ENCODE measurements around the gene PDE11A. TPM values are rescaled to one million over a fixed set of nuclear protein-coding genes. Genes with fewer than 3 reads are reported as not detected.

The PDE11A gene
- total RNA-seq, 4 donors from 2014 or later = 0.12 TPM; not detected in 3

- no peaks in the 10 kb centered on the region for H3K9me3 ChIP-seq
- H3K27me3 ChIP-seq = no peaks in the 10 kb centered on the region
- DNase-seq = no peak
- intact Hi-C loops (cut with DNase I) = no loop called here
- WGBS, 2 donors = 64 to 70% methylated on average over 3 of the region's 3 CpGs
- H3K27ac ChIP-seq = no peak overlapping the region
- H3K4me3 ChIP-seq = no peak overlapping the region
- no peaks in the 10 kb centered on the region for H3K36me3 ChIP-seq
- TF ChIP-seq POLR2A (IDR thresholded peaks at IDR 0.05) = no peak
- TF ChIP-seq, protein P1, sequence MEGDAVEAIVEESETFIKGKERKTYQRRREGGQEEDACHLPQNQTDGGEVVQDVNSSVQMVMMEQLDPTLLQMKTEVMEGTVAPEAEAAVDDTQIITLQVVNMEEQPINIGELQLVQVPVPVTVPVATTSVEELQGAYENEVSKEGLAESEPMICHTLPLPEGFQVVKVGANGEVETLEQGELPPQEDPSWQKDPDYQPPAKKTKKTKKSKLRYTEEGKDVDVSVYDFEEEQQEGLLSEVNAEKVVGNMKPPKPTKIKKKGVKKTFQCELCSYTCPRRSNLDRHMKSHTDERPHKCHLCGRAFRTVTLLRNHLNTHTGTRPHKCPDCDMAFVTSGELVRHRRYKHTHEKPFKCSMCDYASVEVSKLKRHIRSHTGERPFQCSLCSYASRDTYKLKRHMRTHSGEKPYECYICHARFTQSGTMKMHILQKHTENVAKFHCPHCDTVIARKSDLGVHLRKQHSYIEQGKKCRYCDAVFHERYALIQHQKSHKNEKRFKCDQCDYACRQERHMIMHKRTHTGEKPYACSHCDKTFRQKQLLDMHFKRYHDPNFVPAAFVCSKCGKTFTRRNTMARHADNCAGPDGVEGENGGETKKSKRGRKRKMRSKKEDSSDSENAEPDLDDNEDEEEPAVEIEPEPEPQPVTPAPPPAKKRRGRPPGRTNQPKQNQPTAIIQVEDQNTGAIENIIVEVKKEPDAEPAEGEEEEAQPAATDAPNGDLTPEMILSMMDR (IDR thresholded peaks at IDR 0.05) = peak in 2 of 6 experiments; percentile 3 to 9
- no peaks in the 10 kb centered on the region for H3K4me1 ChIP-seq
Observed at GRCh38 chr2:177717831-177718618, 354.6 kb downstream of the PDE11A start.

- H3K36me3 ChIP-seq = no peaks in the 10 kb centered on the region
- TF ChIP-seq, protein P1 (IDR thresholded peaks at IDR 0.05) = no peak
- no peak for TF ChIP-seq POLR2A (IDR thresholded peaks at IDR 0.05)
- H3K27ac ChIP-seq = no peak overlapping the region
- intact Hi-C loops (cut with DNase I) = no loop called here
- no peak overlapping the region for H3K4me3 ChIP-seq
- no peaks in the 10 kb centered on the region for H3K9me3 ChIP-seq
- DNase-seq = no peak
- no peaks in the 10 kb centered on the region for H3K27me3 ChIP-seq
- H3K4me1 ChIP-seq = no peaks in the 10 kb centered on the region
- WGBS, 2 donors = 88 to 100% methylated on average over 1 of the region's 1 CpG
Observed at GRCh38 chr2:177716484-177716883, 356.1 kb downstream of the PDE11A start.

DNA sequence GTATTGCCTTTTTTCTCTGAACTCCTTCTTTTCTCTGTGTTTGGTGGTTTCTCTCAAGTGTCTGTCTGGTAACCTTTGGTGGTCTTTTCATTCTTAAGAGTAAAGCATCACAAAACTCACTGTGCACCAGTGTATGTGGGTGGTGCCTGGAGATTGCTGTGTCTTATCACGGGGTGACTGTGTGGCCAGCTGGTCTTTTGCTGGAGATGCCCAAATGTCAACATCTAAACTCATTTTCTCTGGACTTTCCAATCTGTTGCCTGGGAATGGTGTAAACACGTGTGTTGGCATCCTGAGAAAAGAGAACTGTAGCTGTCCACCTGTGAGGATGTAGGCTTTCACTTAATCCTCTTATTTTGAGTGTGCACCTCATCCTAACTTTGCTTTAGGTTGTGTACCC lies 356.8 kb downstream of the PDE11A start:
- no peak for DNase-seq
- H3K27me3 ChIP-seq = no peaks in the 10 kb centered on the region
- TF ChIP-seq POLR2A (IDR thresholded peaks at IDR 0.05) = no peak
- intact Hi-C loops (cut with DNase I) = no loop called here
- H3K4me3 ChIP-seq = no peak overlapping the region
- no peak overlapping the region for H3K27ac ChIP-seq
- H3K36me3 ChIP-seq = no peaks in the 10 kb centered on the region
- no peaks in the 10 kb centered on the region for H3K9me3 ChIP-seq
- no peaks in the 10 kb centered on the region for H3K4me1 ChIP-seq
- 79% methylated on average over 2 of the region's 2 CpGs for WGBS, 2 donors

GRCh38 chr2:177714704-177715103 lies 357.9 kb downstream of the PDE11A start:
- intact Hi-C loops (cut with DNase I) = no loop called here
- TF ChIP-seq POLR2A (IDR thresholded peaks at IDR 0.05) = no peak
- TF ChIP-seq, protein P1 (IDR thresholded peaks at IDR 0.05) = no peak
- no peaks in the 10 kb centered on the region for H3K27me3 ChIP-seq
- no peak for DNase-seq
- H3K4me3 ChIP-seq = no peak overlapping the region
- H3K27ac ChIP-seq = no peak overlapping the region
- no peaks in the 10 kb centered on the region for H3K9me3 ChIP-seq
- 39 to 52% methylated on average over 3 of the region's 3 CpGs for WGBS, 2 donors
- no peaks in the 10 kb centered on the region for H3K36me3 ChIP-seq
- no peaks in the 10 kb centered on the region for H3K4me1 ChIP-seq

GRCh38 chr2:177712462-177712861 lies 360.1 kb downstream of the PDE11A start:
- Histone ChIP-seq H3K4me1 (no peaks in the 10 kb centered on the region), H3K27ac (no peak overlapping the region), H3K9me3 (no peaks in the 10 kb centered on the region), H3K36me3 (no peaks in the 10 kb centered on the region), H3K27me3 (peaks cover 0 to 5% (median 0%) of the 10 kb centered on the region in 4 donors), H3K4me3 (no peak overlapping the region)
- no peak for DNase-seq
- 50 to 83% methylated on average over 1 of the region's 1 CpG for WGBS, 2 donors
- TF ChIP-seq POLR2A (IDR thresholded peaks at IDR 0.05) = no peak
- TF ChIP-seq, protein P1 (IDR thresholded peaks at IDR 0.05) = no peak
- intact Hi-C loops (cut with DNase I) = no loop called here

Measured in esophagus squamous epithelium (tissue), 5 donors.